Neural progenitor cell (in vitro differentiated cells): ENCODE results near the gene ZSCAN21. TPM values are rescaled to one million over a fixed set of nuclear protein-coding genes. Genes with fewer than 3 reads are reported as not detected.

ENCODE experiments used
- DNase-seq: peaks from one replicate; pipeline ENCODE4 v3.0.0-alpha.2; 2016; ENCODE audit warnings: low spot score
- H2AFZ ChIP-seq: fragments of 200-600 bp; sonication (generic); replicated peaks from 2 replicates; pipeline ENCODE4 v1.6.1; 2016; ENCODE audit warnings: antibody characterized with exemption
- H3F3A ChIP-seq: fragments of 200-600 bp; sonication (generic); 2 replicates; pipeline ENCODE4 v1.6.1; 2016; ENCODE audit warnings: antibody characterized with exemption, low read depth
- H3K27ac ChIP-seq: fragments of 200-600 bp; sonication (generic); 2 replicates; pipeline ENCODE4 v1.5.1; 2016; ENCODE audit warnings: mild to moderate bottlenecking
- H3K27me3 ChIP-seq: fragments of 200-600 bp; sonication (generic); 2 replicates; pipeline ENCODE4 v1.6.1; 2016; ENCODE audit warnings: mild to moderate bottlenecking, moderate library complexity
- H3K36me3 ChIP-seq: fragments of 200-600 bp; sonication (generic); 2 replicates; pipeline ENCODE4 v1.5.1; 2016
- H3K4me1 ChIP-seq: fragments of 200-600 bp; sonication (generic); 2 replicates; pipeline ENCODE4 v1.6.1; 2016; ENCODE audit warnings: mixed run types
- H3K4me2 ChIP-seq: fragments of 200-600 bp; sonication (generic); 2 replicates; pipeline ENCODE4 v1.6.1; 2016
- H3K4me3 ChIP-seq: fragments of 200-600 bp; sonication (generic); 2 replicates; pipeline ENCODE4 v1.5.1; 2016
- H3K79me2 ChIP-seq: fragments of 200-600 bp; sonication (generic); 2 replicates; pipeline ENCODE4 v1.6.1; 2016; ENCODE audit warnings: low read depth
- H3K9ac ChIP-seq: fragments of 200-600 bp; sonication (generic); 2 replicates; pipeline ENCODE4 v1.6.1; 2016
- H3K9me3 ChIP-seq: fragments of 200-600 bp; sonication (generic); 2 replicates; pipeline ENCODE4 v1.5.1; 2016; ENCODE audit warnings: low read depth
- H4K20me1 ChIP-seq: fragments of 200-600 bp; sonication (generic); 2 replicates; pipeline ENCODE4 v1.6.1; 2016; ENCODE audit warnings: low read depth
- H3K27ac Mint-ChIP-seq: 3 replicates; pipeline ENCODE4 v1.8.0; 2021; ENCODE audit warnings: mixed read lengths
- H3K27me3 Mint-ChIP-seq: 2 replicates; pipeline ENCODE4 v1.8.0; 2022; ENCODE audit warnings: low read depth, mild to moderate bottlenecking, inconsistent platforms, moderate library complexity, mixed read lengths; ENCODE audit not compliant: insufficient read depth
- H3K36me3 Mint-ChIP-seq: 3 replicates; pipeline ENCODE4 v1.8.0; 2021; ENCODE audit warnings: mixed read lengths
- H3K4me1 Mint-ChIP-seq: 3 replicates; pipeline ENCODE4 v1.8.0; 2021; ENCODE audit warnings: mixed read lengths
- H3K4me3 Mint-ChIP-seq: 3 replicates; pipeline ENCODE4 v1.8.0; 2021; ENCODE audit warnings: mild to moderate bottlenecking, moderate library complexity, mixed read lengths
- H3K9me3 Mint-ChIP-seq: 3 replicates; pipeline ENCODE4 v1.8.0; 2020; ENCODE audit warnings: mixed read lengths
- CTCF ChIP-seq: fragments of 200-600 bp; sonication (generic); IDR thresholded peaks from 2 replicates; pipeline ENCODE4 v1.5.1; 2017; ENCODE audit warnings: antibody characterized with exemption, mild to moderate bottlenecking
- EZH2 ChIP-seq: fragments of 200-600 bp; sonication (generic); IDR thresholded peaks from 2 replicates; pipeline ENCODE4 v1.6.1; 2017; ENCODE audit warnings: antibody characterized with exemption, mild to moderate bottlenecking, moderate library complexity
- EZH2phosphoT487 ChIP-seq: fragments of 200-600 bp; sonication (generic); IDR thresholded peaks from 2 replicates; pipeline ENCODE4 v1.6.1; 2017; ENCODE audit warnings: antibody characterized with exemption
- total RNA-seq: library from RNA; depleted of rRNA; stranded (reverse); fragments of >200 nt; gene quantifications from 2 replicates; pipeline ENCODE4 v1.2.3, GENCODE V29; 2015; ENCODE audit warnings: low replicate concordance

The ZSCAN21 gene
- total RNA-seq, 1 donor from 2014 or later, result 29.0 TPM

- no peak overlapping the region for H3K27ac ChIP-seq
- H3K9me3 ChIP-seq, result no peaks in the 10 kb centered on the region
- peaks cover 75% of the 10 kb centered on the region for H3K79me2 ChIP-seq
- H3K4me3 ChIP-seq, result no peak overlapping the region
- no peak for DNase-seq
- peaks cover 18% of the 10 kb centered on the region for H3K4me1 Mint-ChIP-seq
- H3K4me2 ChIP-seq, result no peak overlapping the region
- peaks cover 65% of the 10 kb centered on the region for H4K20me1 ChIP-seq
- no peak overlapping the region for H3K27ac Mint-ChIP-seq
- TF ChIP-seq CTCF (no peak), EZH2 (no peak), EZH2phosphoT487 (no peak)
- H3K9me3 Mint-ChIP-seq, result no peaks in the 10 kb centered on the region
- peak overlapping the region; percentile 48 for H3K4me3 Mint-ChIP-seq
- H3K27me3 ChIP-seq, result no peaks in the 10 kb centered on the region
- H3K9ac ChIP-seq, result no peak overlapping the region
- H2AFZ ChIP-seq, result no peak overlapping the region
- peaks cover 9% of the 10 kb centered on the region for H3K4me1 ChIP-seq
- peaks cover 8% of the 10 kb centered on the region for H3K36me3 Mint-ChIP-seq
- H3K36me3 ChIP-seq, result no peaks in the 10 kb centered on the region
- no peaks in the 10 kb centered on the region for H3F3A ChIP-seq
- H3K27me3 Mint-ChIP-seq, result peaks cover 13% of the 10 kb centered on the region
These were observed 31.7 kb upstream of the ZSCAN21 start for GRCh38 chr7:100017875-100018274.

GRCh38 chr7:100019908-100020307 is 29.7 kb upstream of the ZSCAN21 start:
- no peak overlapping the region for H3K27ac ChIP-seq

GRCh38 chr7:100021297-100021696 is 28.3 kb upstream of the ZSCAN21 start:
- peaks cover 71% of the 10 kb centered on the region for H3K79me2 ChIP-seq

More at GRCh38 chr7:100019908-100020307, 29.7 kb upstream of the ZSCAN21 start:
- H3K4me1 Mint-ChIP-seq, result peaks cover 16% of the 10 kb centered on the region
- Histone ChIP-seq H3K9ac (no peak overlapping the region), H2AFZ (no peak overlapping the region), H3K9me3 (no peaks in the 10 kb centered on the region), H3K36me3 (peaks cover 12% of the 10 kb centered on the region), H3K4me1 (peaks cover 9% of the 10 kb centered on the region), H3F3A (no peaks in the 10 kb centered on the region), H4K20me1 (peaks cover 79% of the 10 kb centered on the region), H3K4me3 (no peak overlapping the region), H3K79me2 (peaks cover 81% of the 10 kb centered on the region), H3K4me2 (no peak overlapping the region), H3K27me3 (no peaks in the 10 kb centered on the region)
- H3K36me3 Mint-ChIP-seq, result peaks cover 19% of the 10 kb centered on the region
- H3K27me3 Mint-ChIP-seq, result peaks cover 10% of the 10 kb centered on the region
- H3K9me3 Mint-ChIP-seq, result no peaks in the 10 kb centered on the region
- TF ChIP-seq CTCF (no peak), EZH2phosphoT487 (no peak), EZH2 (no peak)
- H3K27ac Mint-ChIP-seq, result peak overlapping the region; percentile 53
- no peak for DNase-seq
- H3K4me3 Mint-ChIP-seq, result no peak overlapping the region

More at GRCh38 chr7:100021297-100021696, 28.3 kb upstream of the ZSCAN21 start:
- H3K4me3 ChIP-seq, result no peak overlapping the region
- DNase-seq, result no peak
- H3K4me1 ChIP-seq, result peaks cover 6% of the 10 kb centered on the region
- no peaks in the 10 kb centered on the region for H3K27me3 ChIP-seq
- no peak overlapping the region for H3K27ac Mint-ChIP-seq
- H3K4me3 Mint-ChIP-seq, result no peak overlapping the region
- peaks cover 8% of the 10 kb centered on the region for H3K27me3 Mint-ChIP-seq
- H3K4me1 Mint-ChIP-seq, result peaks cover 9% of the 10 kb centered on the region
- H3K9me3 Mint-ChIP-seq, result no peaks in the 10 kb centered on the region
- H3K4me2 ChIP-seq, result no peak overlapping the region
- peaks cover 28% of the 10 kb centered on the region for H3K36me3 Mint-ChIP-seq
- peaks cover under 1% of the 10 kb centered on the region for H3F3A ChIP-seq
- H3K9ac ChIP-seq, result no peak overlapping the region
- peak overlapping the region; percentile 13 for H3K27ac ChIP-seq
- TF ChIP-seq CTCF, result no peak
- TF ChIP-seq EZH2, result no peak
- no peak for TF ChIP-seq EZH2phosphoT487
- H3K36me3 ChIP-seq, result peaks cover 20% of the 10 kb centered on the region
- no peak overlapping the region for H2AFZ ChIP-seq
- no peaks in the 10 kb centered on the region for H3K9me3 ChIP-seq
- H4K20me1 ChIP-seq, result peaks cover 77% of the 10 kb centered on the region
